GM12872 (cell line): ENCODE data around the gene PUSL1.

Source experiments
- TF ChIP-seq, protein P1 (sequence below): IDR thresholded peaks from 3 replicates; pipeline ENCODE4 v1.5.1; 2011; ENCODE audit warnings: low read depth, mild to moderate bottlenecking, low read length, moderate library complexity; ENCODE audit not compliant: insufficient read depth

Gene PUSL1

DNA sequence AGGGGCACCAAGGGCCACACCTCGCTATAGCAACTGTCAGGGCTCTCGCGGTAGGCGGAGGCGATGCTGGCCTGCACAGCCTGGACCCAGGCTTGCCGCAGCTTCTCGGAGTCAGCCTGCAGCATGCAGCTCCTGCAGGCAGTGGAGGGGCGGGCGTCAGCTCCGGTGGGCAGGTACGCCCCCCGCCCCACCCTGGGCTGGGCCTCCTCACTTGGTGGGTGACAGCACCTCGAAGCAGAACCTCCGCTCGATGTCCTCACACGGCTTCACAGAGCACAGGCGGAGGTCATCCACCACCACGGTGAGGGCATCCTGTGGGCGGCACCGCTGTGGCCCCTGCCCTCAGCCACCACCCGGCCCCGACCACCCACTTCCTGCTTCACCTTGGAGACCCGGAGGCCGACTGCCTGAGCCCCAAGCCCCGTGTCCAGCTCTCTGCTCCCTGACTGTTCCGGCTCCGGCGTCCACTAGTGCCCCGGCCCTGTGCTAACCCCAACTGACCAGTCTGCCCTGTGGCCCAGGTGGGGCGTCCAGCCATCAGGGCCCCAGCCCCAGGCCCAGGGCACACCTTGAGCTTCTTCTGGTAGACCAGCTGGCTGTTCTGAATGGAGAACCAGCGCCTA lies 10.5 kb upstream of the PUSL1 start:
- TF ChIP-seq, protein P1, sequence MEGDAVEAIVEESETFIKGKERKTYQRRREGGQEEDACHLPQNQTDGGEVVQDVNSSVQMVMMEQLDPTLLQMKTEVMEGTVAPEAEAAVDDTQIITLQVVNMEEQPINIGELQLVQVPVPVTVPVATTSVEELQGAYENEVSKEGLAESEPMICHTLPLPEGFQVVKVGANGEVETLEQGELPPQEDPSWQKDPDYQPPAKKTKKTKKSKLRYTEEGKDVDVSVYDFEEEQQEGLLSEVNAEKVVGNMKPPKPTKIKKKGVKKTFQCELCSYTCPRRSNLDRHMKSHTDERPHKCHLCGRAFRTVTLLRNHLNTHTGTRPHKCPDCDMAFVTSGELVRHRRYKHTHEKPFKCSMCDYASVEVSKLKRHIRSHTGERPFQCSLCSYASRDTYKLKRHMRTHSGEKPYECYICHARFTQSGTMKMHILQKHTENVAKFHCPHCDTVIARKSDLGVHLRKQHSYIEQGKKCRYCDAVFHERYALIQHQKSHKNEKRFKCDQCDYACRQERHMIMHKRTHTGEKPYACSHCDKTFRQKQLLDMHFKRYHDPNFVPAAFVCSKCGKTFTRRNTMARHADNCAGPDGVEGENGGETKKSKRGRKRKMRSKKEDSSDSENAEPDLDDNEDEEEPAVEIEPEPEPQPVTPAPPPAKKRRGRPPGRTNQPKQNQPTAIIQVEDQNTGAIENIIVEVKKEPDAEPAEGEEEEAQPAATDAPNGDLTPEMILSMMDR: no peak

DNA sequence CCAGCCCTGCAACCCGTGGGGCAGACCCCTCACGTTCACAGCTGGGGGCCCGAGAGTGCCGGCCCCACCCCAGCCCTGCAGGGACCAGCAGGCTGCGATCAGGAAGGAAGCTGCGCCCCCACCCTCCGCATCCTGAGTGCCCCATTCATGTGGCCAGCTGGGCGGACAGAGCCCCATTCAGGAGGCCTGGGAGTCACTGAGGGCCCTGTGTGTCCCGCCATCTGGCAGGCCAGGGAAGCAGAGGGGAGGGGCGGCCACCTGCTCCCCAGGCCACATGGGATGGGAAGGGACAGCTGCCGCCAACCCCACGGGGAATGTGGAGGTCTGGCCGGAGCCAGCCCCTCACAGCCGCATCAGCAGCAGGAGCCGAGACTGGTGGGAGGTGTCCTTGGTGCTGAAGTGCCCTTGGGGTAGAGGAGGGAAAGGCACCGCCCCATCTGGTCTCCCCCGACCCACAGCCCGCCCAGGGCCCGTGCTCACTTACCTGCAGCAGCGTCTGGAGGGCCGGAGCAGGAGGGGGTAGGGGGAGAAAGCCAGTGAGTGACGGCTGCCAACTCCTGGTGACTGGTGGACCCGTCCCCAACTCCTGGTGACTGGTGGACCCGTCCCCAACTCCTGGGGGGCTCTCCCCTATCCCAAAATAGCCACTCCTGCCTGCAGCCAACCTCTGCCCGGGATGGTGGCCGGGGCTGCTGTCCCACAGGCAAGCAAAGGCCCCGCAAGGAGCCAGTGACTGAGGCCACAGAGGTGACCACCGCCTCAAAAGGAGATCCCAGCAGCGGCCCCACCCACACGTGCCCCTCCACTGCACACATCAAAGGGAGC lies 9.3 kb upstream of the PUSL1 start:
- TF ChIP-seq, protein P1: no peak

DNA sequence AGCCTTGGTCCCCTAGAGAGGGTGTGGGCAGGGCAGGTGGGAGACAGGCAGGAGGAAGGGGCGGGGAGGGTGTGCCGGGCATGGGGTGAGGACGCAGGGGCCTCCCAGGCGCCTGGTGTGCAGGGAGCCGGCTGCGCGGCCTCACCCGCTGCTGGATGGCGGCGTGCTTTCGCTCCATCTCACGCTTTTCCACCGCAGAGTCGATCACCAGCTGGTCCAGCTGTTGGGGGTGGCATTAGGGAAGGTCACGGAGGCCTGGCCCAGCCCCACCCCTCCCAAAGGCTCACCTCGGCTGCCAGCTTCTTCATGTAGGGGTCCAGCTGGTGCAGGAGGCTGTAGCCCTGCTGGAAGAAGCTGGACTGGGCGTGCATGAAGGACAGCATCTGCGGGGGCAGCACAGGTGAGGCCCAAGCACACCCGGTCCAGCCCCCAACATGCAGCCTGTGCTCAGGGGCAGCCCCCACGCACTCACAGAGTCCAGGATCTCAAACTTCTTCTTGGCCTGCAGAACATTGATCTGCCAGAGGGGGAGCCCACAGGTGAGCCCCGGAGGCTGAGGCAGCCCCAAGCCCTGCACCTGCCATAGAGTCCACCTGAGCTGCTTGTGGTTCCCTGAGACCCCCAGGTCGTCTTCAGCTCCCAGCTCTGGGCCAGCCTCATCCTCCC lies 8.6 kb upstream of the PUSL1 start:
- TF ChIP-seq, protein P1: peak; percentile 73

DNA sequence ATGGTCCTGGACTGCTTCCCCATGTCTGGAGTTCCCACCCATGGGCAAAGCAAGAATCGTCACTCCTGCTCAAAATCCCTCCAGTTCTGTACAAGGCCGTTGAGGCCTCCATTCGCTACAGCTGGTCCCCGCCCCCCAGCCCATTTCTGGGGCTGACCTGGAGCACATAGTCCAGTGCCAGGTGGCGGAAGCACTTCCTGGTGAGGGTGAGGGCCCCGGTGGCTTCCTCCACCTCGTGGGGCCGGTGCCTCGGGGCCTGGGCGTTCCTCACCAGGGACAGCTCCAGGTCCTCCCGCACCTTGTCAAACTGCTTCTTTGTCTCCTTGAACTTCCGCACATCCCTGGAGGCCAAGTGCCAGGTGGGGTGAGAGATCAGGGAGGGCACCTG lies 8.1 kb upstream of the PUSL1 start:
- TF ChIP-seq, protein P1: no peak

DNA sequence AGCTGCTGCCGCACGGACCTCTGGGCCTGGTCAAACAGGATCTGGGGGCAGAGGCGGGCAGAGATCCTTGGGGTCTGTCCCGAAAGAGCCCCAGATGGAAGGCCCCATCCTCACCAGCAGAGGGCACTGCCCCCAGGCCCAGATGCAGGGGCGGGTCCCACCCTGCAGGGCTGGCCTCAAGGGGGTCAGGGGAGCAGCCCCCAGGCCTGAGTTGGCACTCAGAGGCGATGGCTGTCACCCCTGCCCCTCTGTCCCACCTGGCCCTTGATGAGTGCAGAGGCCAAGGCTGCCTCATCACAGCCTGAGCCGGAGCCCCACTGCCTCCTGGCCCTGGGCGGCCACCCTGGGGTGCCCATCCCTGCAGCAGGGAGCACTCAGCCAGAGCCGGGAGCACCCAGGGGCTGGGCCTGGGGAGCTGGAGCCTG lies 6.4 kb upstream of the PUSL1 start:
- TF ChIP-seq, protein P1: peak; percentile 65

DNA sequence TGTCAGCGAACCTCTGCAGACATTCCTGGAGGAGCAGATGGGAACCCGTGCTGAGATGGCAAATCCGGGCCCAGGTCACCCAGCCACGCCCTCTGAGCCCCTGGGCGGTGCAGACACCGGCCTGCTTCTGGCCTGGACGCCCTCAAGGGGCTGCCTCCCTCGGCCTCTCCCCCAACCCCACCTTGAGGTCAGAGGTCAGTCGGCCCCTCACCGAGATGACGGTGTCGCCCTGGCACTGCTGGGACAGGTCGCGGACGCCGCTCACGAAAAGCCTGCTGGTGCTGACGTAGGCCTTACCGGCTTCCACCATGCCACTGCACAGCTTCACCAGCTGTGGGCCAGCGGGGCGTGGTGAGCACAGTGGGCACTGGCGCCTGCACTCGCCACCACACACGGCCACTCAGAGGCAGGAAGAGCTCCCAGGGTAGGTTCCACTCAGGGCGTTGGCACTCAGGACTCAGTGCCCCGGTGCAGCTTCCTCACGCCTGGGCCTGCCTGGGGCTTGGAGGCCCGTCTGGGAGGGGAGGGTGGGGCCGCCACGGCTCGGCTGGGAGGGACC lies 5.4 kb upstream of the PUSL1 start:
- TF ChIP-seq, protein P1: no peak

DNA sequence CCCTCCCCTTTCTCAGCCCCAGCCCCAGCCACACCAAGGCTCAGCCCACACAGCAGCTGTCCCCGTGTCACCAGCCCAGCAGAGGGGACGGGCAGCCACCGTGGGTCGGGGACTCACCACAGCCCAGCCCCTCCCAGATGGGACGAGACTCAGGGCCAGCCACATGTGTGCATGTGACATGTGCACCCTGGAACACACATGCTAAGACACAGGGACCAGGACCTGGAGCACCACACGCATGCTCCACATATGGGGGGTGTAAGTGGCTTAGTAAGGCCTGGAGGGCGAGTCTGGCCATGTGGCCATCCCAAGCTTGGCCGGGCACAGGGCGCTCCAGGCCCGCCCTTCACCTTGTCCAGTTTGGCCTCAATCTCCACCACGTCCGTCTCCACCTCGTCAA lies 4.7 kb upstream of the PUSL1 start:
- TF ChIP-seq, protein P1: no peak
